Loucy (cell line): ENCODE data around the gene PLTP.

Experiments
- H2AFZ ChIP-seq: fragments of 200-600 bp; sonication (generic); 2 replicates; pipeline ENCODE4 v1.6.0; 2016; ENCODE audit warnings: antibody characterized with exemption, mild to moderate bottlenecking, low read length, moderate library complexity
- H3F3A ChIP-seq: fragments of 200-600 bp; 2 replicates; pipeline ENCODE4 v1.6.0; 2016; ENCODE audit warnings: antibody characterized with exemption, low read depth, mild to moderate bottlenecking
- H3K27me3 ChIP-seq: fragments of 200-600 bp; sonication (generic); 2 replicates; pipeline ENCODE4 v1.6.1; 2014; ENCODE audit warnings: low read length, mild to moderate bottlenecking; ENCODE audit not compliant: insufficient read depth, poor library complexity, severe bottlenecking
- H3K36me3 ChIP-seq: fragments of 200-600 bp; sonication (generic); 2 replicates; pipeline ENCODE4 v1.6.1; 2016; ENCODE audit warnings: low read length; ENCODE audit not compliant: insufficient read depth
- H3K4me1 ChIP-seq: fragments of 200-600 bp; sonication (generic); 2 replicates; pipeline ENCODE4 v1.5.1; 2014; ENCODE audit warnings: low read length, mild to moderate bottlenecking; ENCODE audit not compliant: insufficient read depth, poor library complexity, severe bottlenecking
- H3K4me2 ChIP-seq: fragments of 200-600 bp; sonication (generic); 2 replicates; pipeline ENCODE4 v1.6.0; 2014; ENCODE audit warnings: antibody characterized with exemption, low read length, low read depth, mild to moderate bottlenecking; ENCODE audit not compliant: poor library complexity, severe bottlenecking
- H3K4me3 ChIP-seq: fragments of 200-600 bp; sonication (generic); 2 replicates; pipeline ENCODE4 v1.5.1; 2014; ENCODE audit warnings: low read length, mild to moderate bottlenecking, mixed read lengths; ENCODE audit not compliant: poor library complexity, severe bottlenecking
- H3K79me2 ChIP-seq: fragments of 200-600 bp; sonication (generic); 2 replicates; pipeline ENCODE4 v1.6.1; 2014; ENCODE audit warnings: low read length; ENCODE audit not compliant: insufficient read depth
- H3K9ac ChIP-seq: fragments of 200-600 bp; sonication (generic); 2 replicates; pipeline ENCODE4 v1.6.0; 2014; ENCODE audit warnings: mild to moderate bottlenecking, low read depth, low read length, moderate library complexity; ENCODE audit not compliant: poor library complexity, severe bottlenecking
- H3K9me2 ChIP-seq: fragments of 200-600 bp; sonication (generic); replicated peaks from 2 replicates; pipeline ENCODE4 v1.6.1; 2016; ENCODE audit warnings: low read depth, low read length, mixed read lengths
- H3K9me3 ChIP-seq: fragments of 200-600 bp; sonication (generic); 2 replicates; pipeline ENCODE4 v1.6.1; 2014; ENCODE audit warnings: mild to moderate bottlenecking, antibody characterized with exemption, low read length, low read depth; ENCODE audit not compliant: insufficient read depth
- H4K20me1 ChIP-seq: fragments of 200-600 bp; sonication (generic); 2 replicates; pipeline ENCODE4 v1.6.0; 2014; ENCODE audit warnings: antibody characterized with exemption, low read length, mild to moderate bottlenecking; ENCODE audit not compliant: insufficient read depth, poor library complexity, severe bottlenecking
- CTCF ChIP-seq: fragments of 200-600 bp; sonication (generic); conservative IDR thresholded peaks from 2 replicates; pipeline ENCODE4 v1.5.1; 2014; ENCODE audit warnings: mild to moderate bottlenecking, antibody characterized with exemption, low read length
- EZH2phosphoT487 ChIP-seq: fragments of 200-600 bp; IDR thresholded peaks from 2 replicates; pipeline ENCODE4 v1.6.1; 2018; ENCODE audit warnings: antibody characterized with exemption, mild to moderate bottlenecking, moderate library complexity, borderline replicate concordance

The PLTP gene

GRCh38 chr20:45945678-45946148 is 33.8 kb upstream of the PLTP start:
- no peak overlapping the region for H3K4me3 ChIP-seq
- TF ChIP-seq CTCF = no peak
- no peak for TF ChIP-seq EZH2phosphoT487
- H3K4me2 ChIP-seq = no peak overlapping the region
- no peaks in the 10 kb centered on the region for H3K9me3 ChIP-seq
- H3K4me1 ChIP-seq = no peaks in the 10 kb centered on the region
- no peak overlapping the region for H3K9ac ChIP-seq
- no peaks in the 10 kb centered on the region for H3F3A ChIP-seq
- H3K27me3 ChIP-seq = no peaks in the 10 kb centered on the region
- H4K20me1 ChIP-seq = no peaks in the 10 kb centered on the region
- no peaks in the 10 kb centered on the region for H3K9me2 ChIP-seq
- peaks cover 83% of the 10 kb centered on the region; the same call in 1 of the 2 replicates for H3K36me3 ChIP-seq
- no peak overlapping the region for H2AFZ ChIP-seq
- no peaks in the 10 kb centered on the region for H3K79me2 ChIP-seq

- no peaks in the 10 kb centered on the region for H3K27me3 ChIP-seq
- no peak for TF ChIP-seq EZH2phosphoT487
These were observed 33.2 kb upstream of the PLTP start for GRCh38 chr20:45944965-45945677.

GRCh38 chr20:45944151-45944964 is 32.4 kb upstream of the PLTP start:
- TF ChIP-seq CTCF (no peak), EZH2phosphoT487 (no peak)
- Histone ChIP-seq H3K9me3 (no peaks in the 10 kb centered on the region), H3F3A (no peaks in the 10 kb centered on the region), H3K27me3 (no peaks in the 10 kb centered on the region), H3K9me2 (no peaks in the 10 kb centered on the region), H3K9ac (no peak overlapping the region), H4K20me1 (no peaks in the 10 kb centered on the region), H3K4me2 (no peak overlapping the region), H2AFZ (no peak overlapping the region), H3K4me1 (no peaks in the 10 kb centered on the region), H3K4me3 (no peak overlapping the region), H3K36me3 (peaks cover 86% of the 10 kb centered on the region), H3K79me2 (no peaks in the 10 kb centered on the region)

More at GRCh38 chr20:45944965-45945677, 33.2 kb upstream of the PLTP start:
- Histone ChIP-seq H3K9ac (no peak overlapping the region), H3K9me2 (no peaks in the 10 kb centered on the region), H3K4me3 (no peak overlapping the region), H3K4me2 (no peak overlapping the region), H3F3A (no peaks in the 10 kb centered on the region), H4K20me1 (no peaks in the 10 kb centered on the region), H3K36me3 (peaks cover 86% of the 10 kb centered on the region), H2AFZ (no peak overlapping the region), H3K4me1 (no peaks in the 10 kb centered on the region), H3K9me3 (no peaks in the 10 kb centered on the region), H3K79me2 (no peaks in the 10 kb centered on the region)
